GM12865 (cell line): ENCODE results near the gene CCDC12.

Experiments used
- DNase-seq: peaks from one replicate; pipeline ENCODE4 v3.0.0; 2010; ENCODE audit warnings: low read depth
- H3K4me3 ChIP-seq: 2 replicates; pipeline ENCODE4 v1.5.1; 2011; ENCODE audit warnings: mild to moderate bottlenecking, low read depth, low read length, control low read depth
- CTCF ChIP-seq: IDR thresholded peaks from 2 replicates; pipeline ENCODE4 v1.5.1; 2011; ENCODE audit warnings: low read length, control low read depth, low read depth, inconsistent platforms; ENCODE audit not compliant: insufficient read depth; ENCODE audit errors: missing control alignments

The CCDC12 gene

GRCh38 chr3:46989146-46989810, 12.7 kb upstream of the CCDC12 start:
- no peak for DNase-seq
- no peak overlapping the region for H3K4me3 ChIP-seq
- TF ChIP-seq CTCF: no peak

- no peak for TF ChIP-seq CTCF
- H3K4me3 ChIP-seq: 0 out of 2 replicates have a peak overlapping the region, but pooled peaks have one; percentile 47
- no peak for DNase-seq
These were observed 12.1 kb upstream of the CCDC12 start for GRCh38 chr3:46988616-46989015.

GRCh38 chr3:46987743-46988401, 11.3 kb upstream of the CCDC12 start:
- no peak for TF ChIP-seq CTCF
- H3K4me3 ChIP-seq: peak overlapping the region; percentile 47
- peak; percentile 95 for DNase-seq

- DNase-seq: no peak
- no peak for TF ChIP-seq CTCF
These were observed 10.8 kb upstream of the CCDC12 start for GRCh38 chr3:46987319-46987742.

GRCh38 chr3:46986782-46987310, 10.3 kb upstream of the CCDC12 start:
- no peak for TF ChIP-seq CTCF
- no peak for DNase-seq
- H3K4me3 ChIP-seq: peak overlapping the region; percentile 47; the same call in 1 of the 2 replicates

More at GRCh38 chr3:46987319-46987742, 10.8 kb upstream of the CCDC12 start:
- H3K4me3 ChIP-seq: peak overlapping the region; percentile 47

- no peak for DNase-seq
- no peak overlapping the region for H3K4me3 ChIP-seq
- TF ChIP-seq CTCF: no peak
These were observed 9.6 kb upstream of the CCDC12 start for GRCh38 chr3:46986055-46986730.
